Central memory CD8-positive, alpha-beta T cell (primary cell): Measurements from ENCODE around the gene ATP2C2.
A peak's percentile ranks its signal among the peaks of the same experiment; 100 is the strongest.

Experiments used
- ATAC-seq: fragments of 150-1000 bp; cut with Tn5 transposase; replicated peaks from 2 replicates; pipeline ENCODE4 v1.10.0; 2022; ENCODE audit warnings: mild to moderate bottlenecking, moderate FRiP score, moderate number of reproducible peaks; ENCODE audit not compliant: poor library complexity, severe bottlenecking; ENCODE audit errors: extremely low read depth
- DNase-seq, 2 donors: peaks; one replicate each; pipeline ENCODE4 v3.0.0; 2021; ENCODE audit warnings: low spot score in 2 of 2
- H3K27ac Mint-ChIP-seq: one replicate; pipeline ENCODE4 v1.8.0; 2022; ENCODE audit warnings: low read depth, mild to moderate bottlenecking, moderate library complexity, mixed read lengths
- H3K27me3 Mint-ChIP-seq: one replicate; pipeline ENCODE4 v1.8.0; 2022; ENCODE audit warnings: mixed read lengths
- H3K36me3 Mint-ChIP-seq: one replicate; pipeline ENCODE4 v1.8.0; 2022; ENCODE audit warnings: mild to moderate bottlenecking, moderate library complexity, mixed read lengths; ENCODE audit not compliant: insufficient read depth
- H3K4me1 Mint-ChIP-seq: one replicate; pipeline ENCODE4 v1.8.0; 2022; ENCODE audit warnings: mixed read lengths
- H3K4me3 Mint-ChIP-seq: one replicate; pipeline ENCODE4 v1.8.0; 2022; ENCODE audit warnings: mild to moderate bottlenecking, moderate library complexity, mixed read lengths
- H3K9me3 Mint-ChIP-seq: one replicate; pipeline ENCODE4 v1.8.0; 2022; ENCODE audit warnings: mixed read lengths

Gene ATP2C2

DNA sequence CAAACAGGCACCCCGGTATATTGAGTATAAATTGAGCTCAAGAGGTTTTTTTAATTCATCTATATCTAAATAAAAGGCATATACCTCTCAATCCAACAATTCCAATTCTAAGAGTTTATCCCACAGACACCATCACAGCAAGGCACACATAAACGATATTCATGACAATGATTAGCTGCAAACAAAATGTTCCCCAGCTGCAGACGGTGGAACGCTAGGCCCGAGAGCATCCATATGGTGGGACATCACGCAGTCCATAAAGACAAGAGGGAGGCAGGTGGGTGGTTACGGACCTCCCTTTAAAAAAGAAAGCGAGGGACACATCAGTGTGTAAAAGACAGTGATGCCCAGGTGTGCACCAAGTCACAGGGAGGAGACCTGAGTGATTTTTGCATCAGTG is 108.1 kb downstream of the ATP2C2 start:
- no peaks in the 10 kb centered on the region for H3K9me3 Mint-ChIP-seq
- no peak for ATAC-seq
- no peak overlapping the region for H3K27ac Mint-ChIP-seq
- no peaks in the 10 kb centered on the region for H3K27me3 Mint-ChIP-seq
- H3K4me1 Mint-ChIP-seq: peaks cover 6% of the 10 kb centered on the region
- DNase-seq: no peak
- H3K4me3 Mint-ChIP-seq: no peak overlapping the region
- H3K36me3 Mint-ChIP-seq: peaks cover 3% of the 10 kb centered on the region

DNA sequence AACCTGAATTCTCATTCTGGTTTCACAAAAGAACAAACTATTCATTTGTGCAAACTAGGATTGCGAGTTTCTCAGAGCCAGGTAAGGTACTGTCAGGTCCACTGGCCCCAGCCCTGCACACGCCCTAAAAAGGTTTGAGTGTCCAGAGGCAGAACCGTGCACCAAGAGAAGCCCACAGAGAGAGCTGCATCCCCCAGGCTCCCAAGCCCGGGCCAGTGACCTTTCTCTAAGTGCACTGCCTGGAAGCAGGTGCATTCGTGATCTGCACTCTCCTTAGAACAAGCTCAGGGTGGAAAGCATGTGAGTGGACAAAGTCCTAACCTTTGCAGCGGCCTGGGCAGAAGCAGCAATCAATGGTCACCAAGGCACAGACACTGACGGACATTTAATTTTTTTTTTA is 109.3 kb downstream of the ATP2C2 start:
- ATAC-seq (no peak), DNase-seq (no peak)
- H3K27ac Mint-ChIP-seq: no peak overlapping the region
- peaks cover 3% of the 10 kb centered on the region for H3K36me3 Mint-ChIP-seq
- H3K27me3 Mint-ChIP-seq: no peaks in the 10 kb centered on the region
- no peaks in the 10 kb centered on the region for H3K9me3 Mint-ChIP-seq
- peaks cover 6% of the 10 kb centered on the region for H3K4me1 Mint-ChIP-seq
- no peak overlapping the region for H3K4me3 Mint-ChIP-seq

DNA sequence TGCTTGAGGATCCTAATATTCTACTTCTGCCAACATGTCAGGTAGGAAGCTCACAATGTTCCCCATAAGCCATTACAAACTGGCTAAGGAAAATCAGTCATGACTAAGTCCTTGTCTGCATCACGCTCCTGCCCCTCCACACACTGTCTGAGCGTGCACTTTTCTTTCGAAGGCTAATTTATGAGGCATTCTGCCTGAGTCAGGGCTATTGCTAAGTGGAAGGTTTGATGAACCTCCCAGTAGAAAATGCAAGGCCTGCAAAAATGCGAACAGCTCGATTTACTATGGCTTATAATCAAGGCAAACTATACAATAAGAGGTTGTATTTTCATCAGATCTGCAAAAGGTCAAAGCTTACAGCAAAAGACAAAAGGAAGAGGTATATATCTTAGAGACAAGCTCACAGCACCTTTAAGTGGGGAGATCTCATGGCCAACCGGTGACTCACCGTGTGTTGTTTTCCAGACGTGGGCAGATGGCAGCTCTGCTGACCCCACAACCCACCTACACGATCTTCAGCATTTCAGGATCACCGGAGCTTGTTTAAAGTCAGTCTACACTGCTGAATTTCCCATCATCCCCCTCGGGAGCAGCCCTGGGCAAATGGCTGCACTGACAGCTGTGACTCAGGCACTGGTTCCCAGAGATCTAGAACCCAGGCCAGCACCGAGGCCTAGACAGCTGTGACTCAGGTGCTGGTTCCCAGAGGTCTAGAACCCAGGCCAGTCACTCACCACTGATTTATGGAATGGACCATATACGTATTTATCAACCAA is 110.0 kb downstream of the ATP2C2 start:
- Mint-ChIP-seq H3K4me3 (no peak overlapping the region), H3K27ac (no peak overlapping the region), H3K27me3 (no peaks in the 10 kb centered on the region), H3K36me3 (peaks cover 6% of the 10 kb centered on the region), H3K9me3 (no peaks in the 10 kb centered on the region), H3K4me1 (peaks cover 6% of the 10 kb centered on the region)
- peak in 1 of 2 donors; percentile 5 for DNase-seq
- no peak for ATAC-seq

DNA sequence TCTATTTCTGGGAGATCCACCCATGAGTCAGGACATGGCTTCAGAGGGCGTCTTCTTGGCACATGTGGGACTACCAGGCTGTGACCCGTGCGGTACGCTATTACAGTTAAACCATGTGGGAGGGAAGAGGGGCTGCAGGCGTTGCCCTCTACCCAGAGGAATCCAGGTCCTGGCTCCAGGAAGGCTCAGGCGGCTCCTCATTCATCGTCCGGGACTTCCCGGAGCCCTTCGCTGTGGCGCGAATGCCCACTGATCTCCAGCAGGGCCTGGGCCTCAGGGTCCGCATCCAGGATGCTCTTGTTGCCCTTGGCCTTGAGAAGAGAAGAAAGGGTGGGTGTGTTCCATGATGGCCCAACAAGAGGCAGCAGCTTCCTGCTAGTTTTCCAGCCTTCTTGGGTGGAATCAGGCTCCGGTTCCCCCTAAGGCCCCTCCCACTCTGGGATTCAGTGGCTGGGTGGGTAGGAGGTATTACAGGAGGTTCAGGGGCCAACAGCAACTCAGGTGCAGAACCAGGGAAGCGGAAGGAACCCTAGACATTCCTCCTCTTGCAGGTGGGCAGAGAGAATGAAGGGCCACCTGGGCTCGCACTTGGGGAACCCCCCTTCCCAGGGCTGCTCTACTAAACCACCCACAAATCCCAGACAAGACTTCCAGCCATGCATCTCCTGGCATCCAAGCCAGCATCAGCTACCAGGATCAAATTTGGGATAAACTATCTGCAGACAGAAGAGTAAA is 111.5 kb downstream of the ATP2C2 start:
- no peaks in the 10 kb centered on the region for H3K27me3 Mint-ChIP-seq
- H3K9me3 Mint-ChIP-seq: no peaks in the 10 kb centered on the region
- no peak overlapping the region for H3K4me3 Mint-ChIP-seq
- H3K36me3 Mint-ChIP-seq: peaks cover 6% of the 10 kb centered on the region
- ATAC-seq (no peak), DNase-seq (peak in 1 of 2 donors; percentile 8)
- peaks cover 6% of the 10 kb centered on the region for H3K4me1 Mint-ChIP-seq
- H3K27ac Mint-ChIP-seq: no peak overlapping the region

DNA sequence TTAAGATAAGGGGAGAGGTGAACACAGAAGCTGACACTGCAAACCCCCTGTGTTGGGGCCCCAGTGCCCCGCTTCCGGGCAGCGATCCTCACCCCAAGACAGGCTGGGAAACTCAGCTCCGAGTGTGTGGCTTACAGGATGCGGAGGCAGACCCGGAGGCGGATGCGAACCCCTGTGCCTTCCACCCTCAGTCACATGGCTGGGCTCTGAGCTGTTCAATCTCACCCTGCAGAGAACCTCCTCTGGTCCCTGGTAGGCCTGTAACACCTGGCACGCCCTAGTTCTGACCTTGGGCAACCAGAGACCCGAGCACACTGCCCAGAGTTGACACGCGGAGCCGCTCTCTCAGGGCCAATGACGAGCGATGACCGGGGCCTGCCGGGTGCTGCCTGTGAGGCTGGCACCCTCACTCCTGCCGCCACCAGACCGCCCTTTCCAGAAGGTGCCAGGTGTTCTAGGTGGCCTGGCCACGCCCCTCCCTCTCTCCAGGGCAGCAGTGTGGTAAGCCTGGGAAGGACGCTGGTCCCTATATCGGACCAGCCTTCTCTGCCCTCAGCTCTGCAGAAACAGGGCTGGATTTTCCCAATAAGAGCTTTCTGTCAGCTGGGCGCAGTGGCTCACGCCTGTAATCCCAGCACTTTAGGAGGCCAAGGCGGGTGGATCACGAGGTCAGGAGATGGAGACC is 112.9 kb downstream of the ATP2C2 start:
- Mint-ChIP-seq H3K27me3 (no peaks in the 10 kb centered on the region), H3K9me3 (no peaks in the 10 kb centered on the region), H3K4me1 (no peaks in the 10 kb centered on the region), H3K4me3 (no peak overlapping the region), H3K36me3 (peaks cover 4% of the 10 kb centered on the region), H3K27ac (no peak overlapping the region)
- ATAC-seq (no peak), DNase-seq (peak in 1 of 2 donors; percentile 6)

DNA sequence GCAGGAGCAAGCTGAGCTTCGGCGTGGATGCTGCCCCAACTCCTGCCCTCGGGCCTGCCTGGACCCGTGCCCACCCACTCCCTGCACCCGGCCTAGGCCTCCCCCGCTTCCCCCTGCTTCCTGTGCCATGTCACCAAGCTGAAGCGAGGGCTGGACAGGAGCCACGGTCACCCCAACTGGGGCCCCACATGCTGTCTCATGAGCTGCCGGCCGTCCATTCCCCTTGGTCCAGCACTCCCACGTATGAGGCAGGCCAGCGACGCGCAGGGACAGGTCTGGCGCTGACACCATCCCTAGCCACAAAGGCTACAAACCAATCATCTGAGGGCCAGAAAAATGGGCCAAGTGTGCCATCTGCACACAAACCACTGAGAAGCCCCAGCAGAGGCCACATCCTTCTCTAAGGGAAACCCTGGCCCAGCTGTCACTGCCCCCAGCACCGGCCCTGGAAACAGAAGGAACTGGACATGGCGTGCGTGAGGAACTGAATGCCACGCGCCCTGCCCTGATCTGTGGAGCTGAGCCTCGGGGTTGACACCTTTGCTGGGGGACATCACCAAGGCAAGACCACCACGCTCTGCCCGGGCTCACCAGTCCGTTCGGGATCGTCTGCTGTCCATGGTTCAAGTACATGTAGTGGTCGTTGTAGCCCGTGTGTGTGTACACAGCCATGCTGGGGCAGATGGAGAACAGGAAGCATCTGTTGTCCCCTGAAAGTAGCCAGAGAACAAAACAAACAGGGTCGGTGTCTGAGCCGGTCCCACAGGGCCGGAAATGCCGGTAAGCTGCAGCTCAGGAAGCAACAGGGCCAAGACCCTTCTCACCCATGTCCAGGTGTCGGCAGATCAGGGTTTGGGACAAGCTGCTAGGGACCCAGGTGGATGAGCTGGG is 113.9 kb downstream of the ATP2C2 start:
- ATAC-seq: no peak
- Mint-ChIP-seq H3K27me3 (no peaks in the 10 kb centered on the region), H3K36me3 (peaks cover 3% of the 10 kb centered on the region), H3K9me3 (no peaks in the 10 kb centered on the region), H3K27ac (no peak overlapping the region), H3K4me3 (no peak overlapping the region), H3K4me1 (no peaks in the 10 kb centered on the region)
- no peak for DNase-seq

DNA sequence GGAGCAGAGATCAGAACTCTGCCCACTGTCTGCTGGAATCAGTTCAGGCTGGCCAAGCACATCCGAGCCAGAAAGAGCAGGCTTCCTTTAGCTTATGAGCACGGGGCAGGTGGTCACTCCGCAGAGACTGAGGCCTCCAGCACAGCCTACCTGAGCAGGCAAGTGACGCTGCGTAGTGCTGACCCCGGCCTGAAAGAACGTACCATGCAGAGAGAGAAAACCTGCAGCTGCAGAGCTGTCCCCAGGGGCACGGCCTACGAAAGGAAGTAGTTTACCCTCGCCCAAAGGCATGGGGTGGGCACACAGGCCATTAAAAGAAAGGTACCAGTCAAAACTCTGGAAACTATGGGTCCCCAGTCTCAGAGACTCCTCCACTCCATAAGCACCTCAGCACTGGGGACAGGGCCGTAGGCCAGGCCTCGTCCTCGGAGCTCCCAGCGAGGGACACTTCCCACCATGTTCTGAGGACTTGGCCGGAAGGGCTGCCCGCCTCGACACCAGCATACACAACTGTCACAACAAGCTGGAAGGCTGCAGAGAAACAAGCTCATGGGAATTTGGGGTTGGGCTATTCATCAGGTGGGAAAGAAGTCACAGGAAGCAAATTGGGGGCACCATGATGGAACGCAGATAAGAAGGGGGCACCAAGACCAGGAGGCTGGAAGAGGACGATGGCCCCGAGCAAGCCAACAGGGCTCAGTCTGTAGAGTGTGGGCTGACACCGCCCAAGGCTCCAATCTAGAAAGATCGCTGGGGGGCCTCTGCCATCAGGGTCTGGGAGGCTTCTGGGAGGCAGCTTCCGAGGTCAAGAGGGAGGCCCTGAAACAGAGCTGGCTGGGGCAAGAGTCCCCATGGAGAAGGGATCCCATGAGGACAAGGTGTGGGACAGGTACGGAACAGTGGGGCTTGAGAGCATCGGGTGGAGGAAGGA is 114.9 kb downstream of the ATP2C2 start:
- peak in 1 of 2 donors; percentile 8 for DNase-seq
- H3K9me3 Mint-ChIP-seq: no peaks in the 10 kb centered on the region

DNA sequence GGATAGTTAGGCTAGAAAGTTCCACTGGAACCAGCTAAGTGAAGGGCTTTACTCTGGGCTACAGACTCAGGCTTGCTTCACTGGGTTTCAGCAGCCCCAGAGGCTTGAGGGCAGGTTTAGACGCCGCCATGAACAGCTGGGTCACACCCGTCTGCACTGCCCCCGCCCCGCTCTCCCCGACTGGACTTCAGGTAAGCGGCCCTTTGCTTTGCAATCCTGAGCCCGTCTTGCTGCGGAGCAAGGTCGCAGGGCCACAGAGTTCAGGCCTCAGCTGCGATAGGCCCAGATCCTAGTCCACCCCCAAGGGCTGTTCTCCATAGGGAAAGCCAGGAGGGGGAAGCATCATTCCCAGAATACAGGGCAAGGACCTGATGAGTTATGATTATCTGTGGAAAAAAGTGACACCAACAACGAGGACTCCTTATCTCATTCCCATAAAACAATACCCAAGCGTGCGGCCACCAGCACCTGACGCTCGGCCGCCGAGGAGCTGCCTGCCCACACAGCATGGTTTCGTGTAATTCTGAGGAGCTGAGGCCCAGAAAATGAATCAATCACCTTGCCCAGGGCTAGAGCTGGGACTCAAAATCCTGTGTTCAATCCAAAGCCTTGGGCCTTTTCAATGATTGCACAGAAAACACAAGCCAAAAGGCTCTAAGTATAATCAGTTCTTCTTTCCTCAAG is 115.7 kb downstream of the ATP2C2 start:
- H3K4me3 Mint-ChIP-seq: no peak overlapping the region
- peak in 1 of 2 donors; percentile 6 for DNase-seq
- no peaks in the 10 kb centered on the region for H3K27me3 Mint-ChIP-seq
- no peaks in the 10 kb centered on the region for H3K9me3 Mint-ChIP-seq
- no peaks in the 10 kb centered on the region for H3K4me1 Mint-ChIP-seq
- peaks cover 6% of the 10 kb centered on the region for H3K36me3 Mint-ChIP-seq
- no peak for ATAC-seq
- no peak overlapping the region for H3K27ac Mint-ChIP-seq

More for the DNA sequence above, 114.9 kb downstream of the ATP2C2 start:
- H3K27me3 Mint-ChIP-seq: no peaks in the 10 kb centered on the region
- H3K27ac Mint-ChIP-seq: no peak overlapping the region
- no peak overlapping the region for H3K4me3 Mint-ChIP-seq
- peaks cover 4% of the 10 kb centered on the region for H3K36me3 Mint-ChIP-seq
- ATAC-seq: no peak
- H3K4me1 Mint-ChIP-seq: no peaks in the 10 kb centered on the region

DNA sequence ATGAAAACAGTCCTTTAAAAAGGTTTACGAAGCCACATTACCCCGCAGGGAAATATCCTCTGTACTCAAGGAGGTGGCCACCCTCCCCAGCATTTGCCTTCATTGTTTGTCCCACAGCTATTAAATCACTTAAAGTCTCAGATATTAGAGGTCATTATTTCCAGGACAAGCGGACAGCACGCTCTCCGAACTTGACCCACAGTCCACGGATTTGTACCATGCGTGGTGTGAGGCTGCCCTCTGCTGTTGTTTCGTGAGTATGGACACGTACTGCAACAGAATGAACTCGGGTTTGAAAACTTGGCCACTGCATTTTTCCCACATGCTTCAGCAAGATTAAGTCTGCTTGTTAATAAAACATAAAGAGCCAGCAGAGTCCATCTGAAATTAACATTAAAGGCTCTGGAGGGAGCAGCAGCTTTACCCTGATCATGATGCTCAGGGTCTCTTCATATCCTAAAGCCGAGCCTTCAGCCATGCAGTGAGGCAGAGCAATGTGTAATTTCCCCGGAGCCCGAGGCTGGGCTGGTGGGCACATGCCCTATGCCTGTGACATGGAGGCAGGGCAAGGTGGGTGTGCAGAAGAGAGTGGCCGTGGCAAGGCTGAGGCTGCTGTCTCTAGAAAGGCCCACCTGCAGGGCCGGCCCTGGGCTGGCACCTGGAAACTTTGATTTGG is 116.4 kb downstream of the ATP2C2 start:
- H3K9me3 Mint-ChIP-seq: no peaks in the 10 kb centered on the region
- no peak for DNase-seq
- peaks cover 9% of the 10 kb centered on the region for H3K36me3 Mint-ChIP-seq
- no peak overlapping the region for H3K27ac Mint-ChIP-seq
- H3K4me3 Mint-ChIP-seq: no peak overlapping the region
- H3K27me3 Mint-ChIP-seq: no peaks in the 10 kb centered on the region
- ATAC-seq: no peak
- no peaks in the 10 kb centered on the region for H3K4me1 Mint-ChIP-seq

DNA sequence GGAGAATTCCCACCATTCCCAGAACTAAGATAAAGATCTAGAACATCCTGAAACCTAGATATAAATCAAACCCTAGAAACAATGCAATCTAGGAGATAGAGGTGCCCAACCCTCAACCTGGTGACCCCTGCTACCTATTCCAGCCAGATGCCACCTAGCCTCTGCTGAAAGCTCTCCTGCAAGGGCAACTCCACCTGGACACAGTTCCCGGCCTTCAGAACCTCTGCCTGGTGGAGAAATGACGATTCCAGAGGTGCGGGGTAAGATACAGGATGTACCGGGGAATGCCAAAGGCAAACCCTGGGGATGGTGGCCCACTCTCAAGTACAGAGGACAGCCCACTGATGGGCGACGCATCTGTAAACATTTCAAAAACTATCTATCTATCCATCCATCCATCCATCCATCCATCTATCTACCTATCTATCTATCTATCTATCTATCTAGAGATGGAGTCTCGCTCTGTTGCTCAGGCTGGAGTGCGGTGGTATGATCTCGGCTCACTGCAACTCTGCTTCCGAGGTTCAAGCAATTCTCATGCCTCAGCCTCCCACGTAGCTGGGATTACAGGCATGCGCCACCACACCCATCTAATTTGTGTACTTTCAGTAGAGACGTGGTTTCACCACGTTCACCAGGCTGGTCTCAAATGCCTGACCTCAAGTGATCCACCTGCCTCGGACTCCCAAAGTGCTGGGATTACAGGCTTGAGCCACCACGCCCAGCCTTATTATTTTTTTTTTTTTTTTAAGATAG is 117.1 kb downstream of the ATP2C2 start:
- peak overlapping the region; percentile 81 for H3K27ac Mint-ChIP-seq
- H3K4me3 Mint-ChIP-seq: no peak overlapping the region
- peak in 1 of 2 donors; percentile 7 for DNase-seq
- no peaks in the 10 kb centered on the region for H3K27me3 Mint-ChIP-seq
- H3K9me3 Mint-ChIP-seq: no peaks in the 10 kb centered on the region
- H3K36me3 Mint-ChIP-seq: peaks cover 12% of the 10 kb centered on the region
- no peaks in the 10 kb centered on the region for H3K4me1 Mint-ChIP-seq
- ATAC-seq: no peak
